Ascending aorta (tissue), 2 donors: ENCODE results near the gene CXorf49. TPM values are rescaled to one million over a fixed set of nuclear protein-coding genes. Genes with fewer than 3 reads are reported as not detected.
"Not testable (repeated sequence)": the region's sequence is repeated elsewhere in the genome, so short reads cannot be mapped to it uniquely, and the experiment has no call there.

Source experiments
- DNase-seq, 2 donors: peaks; one replicate each; pipeline ENCODE4 v3.0.0-alpha.2; 2019; ENCODE audit warnings: low spot score in 2 of 2
- H3K27ac ChIP-seq, 2 donors: fragments of 200-600 bp; sonication (generic); one replicate each; pipeline ENCODE4 v1.5.1; 2016 to 2017; ENCODE audit warnings: mild to moderate bottlenecking in 1 of 2
- H3K27me3 ChIP-seq: fragments of 200-600 bp; sonication (generic); one replicate; pipeline ENCODE4 v1.5.1; 2017
- H3K36me3 ChIP-seq, 2 donors: fragments of 200-600 bp; sonication (generic); one replicate each; pipeline ENCODE4 v1.5.1; 2016
- H3K4me1 ChIP-seq, 2 donors: fragments of 200-600 bp; sonication (generic); one replicate each; pipeline ENCODE4 v1.5.1; 2016 to 2017; ENCODE audit warnings: mild to moderate bottlenecking in 1 of 2
- H3K4me3 ChIP-seq, 2 donors: fragments of 200-600 bp; sonication (generic); one replicate each; pipeline ENCODE4 v1.5.1; 2016 to 2017; ENCODE audit warnings: mild to moderate bottlenecking in 1 of 2
- H3K9me3 ChIP-seq, 2 donors: fragments of 200-600 bp; sonication (generic); one replicate each; pipeline ENCODE4 v1.5.1; 2016
- CTCF ChIP-seq, 3 experiments: fragments of 200-600 bp in 2 of 3; fragments of 450-650 bp in 1 of 3; sonication (generic) in 2 of 3; IDR thresholded peaks; one replicate each; pipeline ENCODE4 v1.5.1; 2016 to 2019; ENCODE audit warnings: antibody characterized with exemption in 3 of 3, mild to moderate bottlenecking in 1 of 3, moderate library complexity in 1 of 3
- intact Hi-C: fragments of 100-400 bp; cut with DNase I; formaldehyde crosslinking; loops from one replicate; pipeline ENCODE4 v1.15.1; 2023
- total RNA-seq: library from RNA; depleted of rRNA; stranded (reverse); fragments of >200 nt; gene quantifications from one replicate; pipeline ENCODE4 v1.1.0, GENCODE V29; 2016

CXorf49 gene
- total RNA-seq, 1 donor from 2014 or later, result not detected

- DNase-seq, H3K4me1 ChIP-seq, intact Hi-C loops, H3K4me3 ChIP-seq, H3K36me3 ChIP-seq, H3K27me3 ChIP-seq, H3K9me3 ChIP-seq, H3K27ac ChIP-seq: not testable (repeated sequence)
These were observed 20.4 kb downstream of the CXorf49 start for GRCh38 chrX:71697466-71698298.

GRCh38 chrX:71696641-71697465 is 21.2 kb downstream of the CXorf49 start:
- DNase-seq, H3K4me1 ChIP-seq, intact Hi-C loops, H3K27ac ChIP-seq, H3K4me3 ChIP-seq, H3K27me3 ChIP-seq, H3K36me3 ChIP-seq, H3K9me3 ChIP-seq: not testable (repeated sequence)

- Histone ChIP-seq H3K9me3 (no peaks in the 10 kb centered on the region), H3K27me3 (no peaks in the 10 kb centered on the region), H3K27ac (no peak overlapping the region), H3K36me3 (no peaks in the 10 kb centered on the region), H3K4me3 (no peak overlapping the region), H3K4me1 (no peaks in the 10 kb centered on the region)
- DNase-seq, result peak in 1 of 2 donors; percentile 35
- TF ChIP-seq CTCF (IDR thresholded peaks at IDR 0.05), result no peak
- intact Hi-C loops, result no loop called here
These were observed 38.4 kb downstream of the CXorf49 start for GRCh38 chrX:71679575-71680207.

GRCh38 chrX:71677195-71677594 is 40.9 kb downstream of the CXorf49 start:
- H3K9me3 ChIP-seq, H3K4me3 ChIP-seq, intact Hi-C loops, H3K4me1 ChIP-seq, DNase-seq, H3K36me3 ChIP-seq, H3K27me3 ChIP-seq, H3K27ac ChIP-seq: not testable (repeated sequence)

GRCh38 chrX:71676068-71676795 is 41.9 kb downstream of the CXorf49 start:
- H3K9me3 ChIP-seq, intact Hi-C loops, H3K36me3 ChIP-seq, H3K4me3 ChIP-seq, H3K27me3 ChIP-seq, H3K27ac ChIP-seq, H3K4me1 ChIP-seq: not testable (repeated sequence)
- DNase-seq, result peak in 1 of 2 donors; percentile 34

- peak in 1 of 2 donors; percentile 19 for DNase-seq
- H3K9me3 ChIP-seq, H3K27me3 ChIP-seq, H3K36me3 ChIP-seq, H3K27ac ChIP-seq, intact Hi-C loops, H3K4me1 ChIP-seq, H3K4me3 ChIP-seq: not testable (repeated sequence)
These were observed 42.4 kb downstream of the CXorf49 start for GRCh38 chrX:71675636-71676035.

GRCh38 chrX:71671938-71672337 is 46.1 kb downstream of the CXorf49 start:
- Histone ChIP-seq H3K36me3 (no peaks in the 10 kb centered on the region), H3K27me3 (no peaks in the 10 kb centered on the region), H3K27ac (no peak overlapping the region), H3K9me3 (no peaks in the 10 kb centered on the region), H3K4me3 (no peak overlapping the region), H3K4me1 (no peaks in the 10 kb centered on the region)
- DNase-seq, result no peak
- TF ChIP-seq CTCF (IDR thresholded peaks at IDR 0.05), result no peak
- intact Hi-C loops, result no loop called here
